H1 (cell line): ENCODE measurements around the gene HABP2. TPM values are rescaled to one million over a fixed set of nuclear protein-coding genes. Genes with fewer than 3 reads are reported as not detected.

Experiments
- CTCF ChIA-PET: fragments of 300-600 bp; sonication (Branson Sonifier 250); formaldehyde crosslinking; loops from one replicate; lab custom pipeline; 2021; ENCODE audit not compliant: partially characterized antibody; lab: Charles Lee
- POLR2A ChIA-PET: fragments of 300-600 bp; sonication (Branson Sonifier 250); formaldehyde crosslinking; loops from one replicate; lab custom pipeline; 2021; ENCODE audit warnings: inconsistent platforms; ENCODE audit not compliant: partially characterized antibody; lab: Charles Lee
- DNase-seq, 2 experiments: peaks; one replicate each; pipeline versions ENCODE4 v3.0.0 to v3.0.0-alpha.2; 2010 to 2022; ENCODE audit warnings: low spot score in 2 of 2, low read depth in 1 of 2, mixed read lengths in 1 of 2
- FAIRE-seq: peaks from 2 replicates; lab custom pipeline; 2011; peaks lifted over from hg19 to GRCh38; lab: Jason Lieb, UNC
- H2AFZ ChIP-seq: 2 replicates; pipeline ENCODE4 v1.8.1; 2012; ENCODE audit warnings: low read length, inconsistent platforms
- H2AK5ac ChIP-seq: 2 replicates; pipeline ENCODE4 v1.6.1; 2013; ENCODE audit warnings: low read depth, low read length
- H2BK120ac ChIP-seq: replicated peaks from 2 replicates; pipeline ENCODE3; 2013; ENCODE audit warnings: low read depth, low read length, inconsistent platforms
- H2BK12ac ChIP-seq: 2 replicates; pipeline ENCODE4 v1.6.1; 2013; ENCODE audit warnings: low read depth, low read length
- H2BK15ac ChIP-seq: 2 replicates; pipeline ENCODE4 v1.6.1; 2013; ENCODE audit warnings: low read length
- H2BK20ac ChIP-seq: 2 replicates; pipeline ENCODE4 v1.6.1; 2013; ENCODE audit warnings: low read length
- H2BK5ac ChIP-seq: 2 replicates; pipeline ENCODE4 v1.6.1; 2013; ENCODE audit warnings: low read depth, low read length
- H3K14ac ChIP-seq: 2 replicates; pipeline ENCODE4 v1.6.1; 2013; ENCODE audit warnings: inconsistent platforms; ENCODE audit not compliant: insufficient read length
- H3K18ac ChIP-seq: 2 replicates; pipeline ENCODE4 v1.6.1; 2013; ENCODE audit warnings: low read length; ENCODE audit errors: extremely low read depth
- H3K23ac ChIP-seq: 2 replicates; pipeline ENCODE4 v1.6.1; 2013; ENCODE audit warnings: inconsistent platforms; ENCODE audit not compliant: insufficient read length
- H3K23me2 ChIP-seq: 2 replicates; pipeline ENCODE4 v1.6.1; 2013; ENCODE audit warnings: low read depth, low read length
- H3K27ac ChIP-seq: 2 replicates; pipeline ENCODE4 v1.6.1; 2011; ENCODE audit warnings: low read depth, low read length, inconsistent platforms
- H3K27me3 ChIP-seq, 4 experiments: replicated peaks in 1 of 4; 1 replicate in 1 of 4; 2 replicates in 3 of 4; pipeline versions ENCODE4 v1.6.1 to v1.8.1; 2011 to 2013; ENCODE audit warnings: low read length in 3 of 4, mild to moderate bottlenecking in 3 of 4, inconsistent platforms in 2 of 4, mixed read lengths in 2 of 4, moderate library complexity in 1 of 4; ENCODE audit not compliant: control insufficient read depth in 3 of 4, insufficient read depth in 3 of 4; ENCODE audit errors: extremely low read depth in 1 of 4
- H3K36me3 ChIP-seq, 4 experiments: 2 replicates each; pipeline versions ENCODE4 v1.6.1 to v1.8.1; 2011 to 2013; ENCODE audit warnings: mild to moderate bottlenecking in 4 of 4, low read length in 3 of 4, moderate library complexity in 2 of 4, control low read depth in 1 of 4, inconsistent platforms in 1 of 4; ENCODE audit not compliant: insufficient read depth in 4 of 4, control insufficient read depth in 2 of 4
- H3K4ac ChIP-seq: replicated peaks from 2 replicates; pipeline ENCODE3; 2013; ENCODE audit warnings: low read length, low read depth, mixed read lengths, inconsistent platforms; ENCODE audit not compliant: insufficient read length
- H3K4me1 ChIP-seq, 4 experiments: replicated peaks in 1 of 4; 1 replicate in 1 of 4; 2 replicates in 3 of 4; pipeline versions ENCODE4 v1.6.1 to v1.8.1; 2011 to 2013; ENCODE audit warnings: low read length in 3 of 4, inconsistent platforms in 2 of 4, mixed read lengths in 1 of 4; ENCODE audit not compliant: insufficient read depth in 4 of 4, control insufficient read depth in 3 of 4
- H3K4me2 ChIP-seq, 2 experiments: 2 replicates each; pipeline versions ENCODE4 v1.6.1 to v1.8.1; 2011 to 2013; ENCODE audit warnings: low read depth in 2 of 2, low read length in 2 of 2, control low read depth in 1 of 2, inconsistent platforms in 1 of 2, mild to moderate bottlenecking in 1 of 2; ENCODE audit not compliant: insufficient read depth in 1 of 2
- H3K4me3 ChIP-seq, 4 experiments: fragments of 200-600, 300-600 bp in 1 of 4; sonication (generic), shearing (Covaris generic), sonication (Bioruptor Twin) in 1 of 4; 2 replicates each; pipeline versions ENCODE4 v1.5.1 to v1.8.1; 2011 to 2016; ENCODE audit warnings: low read length in 4 of 4, low read depth in 3 of 4, control low read depth in 2 of 4, inconsistent platforms in 2 of 4, mild to moderate bottlenecking in 2 of 4, mixed read lengths in 1 of 4, moderate library complexity in 1 of 4; ENCODE audit not compliant: insufficient read depth in 2 of 4; ENCODE audit errors: extremely low read depth in 1 of 4
- H3K56ac ChIP-seq: replicated peaks from 2 replicates; pipeline ENCODE3; 2013; ENCODE audit warnings: low read depth, mild to moderate bottlenecking, mixed read lengths, low read length, inconsistent platforms; ENCODE audit not compliant: insufficient read length
- H3K79me1 ChIP-seq: 2 replicates; pipeline ENCODE4 v1.6.1; 2013; ENCODE audit warnings: low read depth, low read length, control low read depth
- H3K79me2 ChIP-seq, 2 experiments: 2 replicates each; pipeline versions ENCODE4 v1.6.1 to v1.8.1; 2012 to 2013; ENCODE audit warnings: low read length in 2 of 2, mild to moderate bottlenecking in 2 of 2, inconsistent platforms in 1 of 2; ENCODE audit not compliant: insufficient read depth in 2 of 2, control insufficient read depth in 1 of 2
- H3K9ac ChIP-seq, 4 experiments: replicated peaks in 1 of 4; 1 replicate in 1 of 4; 2 replicates in 3 of 4; pipeline versions ENCODE4 v1.6.1 to v1.8.1; 2011 to 2013; ENCODE audit warnings: low read depth in 3 of 4, low read length in 3 of 4, control low read depth in 2 of 4, mild to moderate bottlenecking in 2 of 4, moderate library complexity in 2 of 4, inconsistent platforms in 1 of 4; ENCODE audit errors: extremely low read depth in 1 of 4
- H3K9me3 ChIP-seq, 2 experiments: 2 replicates each; pipeline versions ENCODE4 v1.6.1 to v1.8.1; 2012 to 2013; ENCODE audit warnings: mild to moderate bottlenecking in 2 of 2, moderate library complexity in 2 of 2, control low read depth in 1 of 2, inconsistent platforms in 1 of 2, low read depth in 1 of 2, low read length in 1 of 2, mixed read lengths in 1 of 2; ENCODE audit not compliant: insufficient read depth in 2 of 2
- H4K20me1 ChIP-seq, 2 experiments: replicated peaks in 1 of 2; 2 replicates each; pipeline versions ENCODE3 to v1.8.1; 2011 to 2013; ENCODE audit warnings: inconsistent platforms in 2 of 2, low read length in 2 of 2, mild to moderate bottlenecking in 1 of 2; ENCODE audit not compliant: insufficient read depth in 2 of 2, control insufficient read depth in 1 of 2
- H4K5ac ChIP-seq: 2 replicates; pipeline ENCODE4 v1.6.1; 2013; ENCODE audit warnings: low read length, low read depth, mixed read lengths, inconsistent platforms; ENCODE audit not compliant: insufficient read length
- H4K8ac ChIP-seq: 2 replicates; pipeline ENCODE4 v1.8.0; 2013; ENCODE audit warnings: mild to moderate bottlenecking, moderate library complexity, low read length, inconsistent platforms; ENCODE audit not compliant: insufficient read depth; ENCODE audit errors: extremely low read depth
- H4K91ac ChIP-seq: replicated peaks from 2 replicates; pipeline ENCODE3; 2013; ENCODE audit warnings: low read length, mixed read lengths, inconsistent platforms; ENCODE audit not compliant: insufficient read length
- BCL11A ChIP-seq, 2 experiments: IDR thresholded peaks; one replicate each; pipeline ENCODE4 v1.6.1; 2011; ENCODE audit warnings: low read depth in 2 of 2, low read length in 2 of 2, mild to moderate bottlenecking in 2 of 2
- CBX5 ChIP-seq: fragments of 300-800, 300-1000 bp; sonication (generic); IDR thresholded peaks from 2 replicates; pipeline ENCODE4 v1.7.1; 2016; ENCODE audit warnings: antibody characterized with exemption, low read length, low read depth
- CTBP2 ChIP-seq: IDR thresholded peaks from 2 replicates; pipeline ENCODE4 v1.7.0; 2011; ENCODE audit warnings: borderline replicate concordance, mild to moderate bottlenecking, moderate library complexity, mixed read lengths, low read length; ENCODE audit not compliant: insufficient read depth, insufficient read length
- FOSL1 ChIP-seq: IDR thresholded peaks from 2 replicates; pipeline ENCODE4 v1.6.1; 2011; ENCODE audit warnings: mild to moderate bottlenecking, low read depth, low read length, moderate library complexity; ENCODE audit not compliant: insufficient read depth
- GTF2F1 ChIP-seq: IDR thresholded peaks from 2 replicates; pipeline ENCODE4 v1.6.1; 2012; ENCODE audit warnings: low read depth, low read length, improper control_type of control experiment, borderline replicate concordance
- HDAC2 ChIP-seq, 2 experiments: fragments of 300-600 bp in 1 of 2; sonication (generic) in 1 of 2; IDR thresholded peaks; 2 replicates each; pipeline ENCODE4 v1.6.1; 2011 to 2012; ENCODE audit warnings: low read depth in 2 of 2, low read length in 2 of 2, mild to moderate bottlenecking in 2 of 2, moderate library complexity in 2 of 2, borderline replicate concordance in 1 of 2, inconsistent platforms in 1 of 2
- JUND ChIP-seq: IDR thresholded peaks from 2 replicates; pipeline ENCODE4 v1.6.1; 2011; ENCODE audit warnings: mild to moderate bottlenecking, improper control_type of control experiment, low read length
- KDM5A ChIP-seq: fragments of 200-600 bp; IDR thresholded peaks from 2 replicates; pipeline ENCODE4 v1.7.1; 2012; ENCODE audit warnings: mild to moderate bottlenecking, low read length, inconsistent platforms, mixed read lengths
- RBBP5 ChIP-seq: IDR thresholded peaks from 2 replicates; pipeline ENCODE4 v1.7.1; 2012; ENCODE audit warnings: low read depth, mild to moderate bottlenecking, inconsistent platforms, low read length, moderate library complexity, borderline replicate concordance
- RNF2 ChIP-seq: fragments of 200-900, 300-1000 bp; sonication (generic); IDR thresholded peaks from 2 replicates; pipeline ENCODE4 v1.7.1; 2016; ENCODE audit warnings: borderline replicate concordance, low read depth, mild to moderate bottlenecking, antibody characterized with exemption, low read length; ENCODE audit not compliant: poor library complexity, severe bottlenecking; ENCODE audit errors: missing control alignments
- SAP30 ChIP-seq: fragments of 300-600 bp; sonication (generic); IDR thresholded peaks from 2 replicates; pipeline ENCODE4 v1.7.1; 2012; ENCODE audit warnings: low read length, moderate library complexity, mild to moderate bottlenecking, inconsistent platforms; ENCODE audit not compliant: insufficient read depth, insufficient replicate concordance
- SP1 ChIP-seq: IDR thresholded peaks from 2 replicates; pipeline ENCODE4 v1.6.1; 2011; ENCODE audit warnings: low read depth, low read length
- SP4 ChIP-seq: IDR thresholded peaks from 2 replicates; pipeline ENCODE4 v1.6.1; 2012; ENCODE audit warnings: low read length, inconsistent platforms
- TBP ChIP-seq: IDR thresholded peaks from 2 replicates; pipeline ENCODE4 v1.6.1; 2011; ENCODE audit warnings: low read depth, low read length, improper control_type of control experiment
- WGBS, 2 experiments: shearing (Covaris generic) in 1 of 2; methylation state at CpG; one replicate each; pipeline versions ENCODE4 v1.1.6 to v1.1.7; 2013 to 2015; ENCODE audit warnings: low lambda C conversion rate in 2 of 2, mixed read lengths in 2 of 2, inconsistent platforms in 1 of 2, low coverage in 1 of 2, missing lambda C conversion rate in 1 of 2; ENCODE audit not compliant: insufficient replicate concordance in 2 of 2, insufficient coverage in 1 of 2, insufficient read length in 1 of 2; ENCODE audit errors: extremely low coverage in 1 of 2, missing lambda C conversion rate in 1 of 2; 5-methylcytosine and 5-hydroxymethylcytosine counted together
- polyA plus RNA-seq, 7 experiments: library from polyadenylated mRNA; depleted of rRNA in 3 of 7; stranded (reverse) in 5 of 7; unstranded in 2 of 7; fragments of >200 nt in 5 of 7; fragments of 200-250 nt in 2 of 7; gene quantifications; 1 replicate in 5 of 7; 2 replicates in 1 of 7; 4 replicates in 1 of 7; pipeline versions ENCODE4 v1.2.1 to v1.2.3, GENCODE V29; 2011 to 2013; ENCODE audit warnings: missing spikeins in 2 of 7, mixed read lengths in 2 of 7
- total RNA-seq: library from RNA; stranded (reverse); fragmentation: NEBNext Ultra II Directional; extraction: Animal tissue kit (Norgen Biotek cat#: 25700); gene quantifications from 2 replicates; pipeline ENCODE4 v1.2.1, GENCODE V29; 2021

Gene HABP2
- total and polyA plus RNA-seq, 2 of the 8 experiments (the other 6 are each of a cell fraction or from before 2014, with no cell fraction given): not detected

DNA sequence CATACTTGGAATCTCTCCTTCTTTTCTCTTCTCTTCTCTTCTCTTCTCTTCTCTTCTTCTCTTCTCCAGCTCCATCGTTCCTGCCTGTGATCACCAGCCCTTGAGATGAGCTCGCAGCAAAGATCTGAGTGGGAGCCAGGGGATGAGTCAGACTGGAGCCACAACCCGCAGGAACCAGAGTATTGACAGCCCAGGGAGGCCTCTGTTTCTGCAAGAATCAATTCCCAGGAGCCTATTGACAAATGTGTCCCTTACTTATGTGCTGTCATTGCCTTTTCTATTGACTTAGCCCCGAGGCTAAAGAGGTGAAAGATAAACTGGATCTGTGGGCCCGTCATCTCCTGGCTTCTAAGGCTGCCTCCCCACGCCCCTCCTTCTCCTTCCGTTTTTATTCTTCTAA is 13.1 kb upstream of the HABP2 start:
- ChIA-PET CTCF (interaction anchor here (0.9 to 2.1 kb wide), 3 partner anchors 15 to 44 kb away, joined by 3 to 5 read pairs (median 3); no protein-coding TSS in a partner anchor), POLR2A (no interaction called here)
- no peak overlapping the region for H3K27ac ChIP-seq
- H2BK20ac ChIP-seq: no peak overlapping the region
- H2BK15ac ChIP-seq: no peak overlapping the region
- no peak for FAIRE-seq
- no peaks in the 10 kb centered on the region for H3K9me3 ChIP-seq
- no peak overlapping the region for H3K9ac ChIP-seq
- H3K4me3 ChIP-seq: no peak overlapping the region
- no peak overlapping the region for H2AFZ ChIP-seq
- no peak overlapping the region for H2BK120ac ChIP-seq
- H3K4ac ChIP-seq: no peak overlapping the region
- H3K18ac ChIP-seq: no peak overlapping the region
- H3K27me3 ChIP-seq: no peaks in the 10 kb centered on the region
- no peaks in the 10 kb centered on the region for H3K79me1 ChIP-seq
- no peak overlapping the region for H4K8ac ChIP-seq
- H3K36me3 ChIP-seq: no peaks in the 10 kb centered on the region
- no peak overlapping the region for H3K14ac ChIP-seq
- H3K79me2 ChIP-seq: no peaks in the 10 kb centered on the region
- no peak overlapping the region for H3K56ac ChIP-seq
- H3K4me2 ChIP-seq: no peak overlapping the region
- peaks cover 0 to 3% of the 10 kb centered on the region in 2 experiments for H4K20me1 ChIP-seq
- no peak overlapping the region for H2BK5ac ChIP-seq
- no peak overlapping the region for H3K23ac ChIP-seq
- no peak overlapping the region for H4K91ac ChIP-seq
- H2BK12ac ChIP-seq: no peak overlapping the region
- H2AK5ac ChIP-seq: no peak overlapping the region
- no peak for DNase-seq
- WGBS, 2 experiments: 78% methylated on average over 7 of the region's 7 CpGs; no CpG with 5 or more reads in 1 of the 2 experiments
- no peaks in the 10 kb centered on the region for H3K4me1 ChIP-seq
- no peak overlapping the region for H4K5ac ChIP-seq
- no peaks in the 10 kb centered on the region for H3K23me2 ChIP-seq
- TF ChIP-seq SP4 (no peak), HDAC2 (IDR thresholded peaks at IDR 0.05; ENCODE audit: borderline replicate concordance in 1 of 2, low read depth in 2 of 2, low read length in 2 of 2) (no peak), SP1 (no peak), FOSL1 (no peak), CBX5 (no peak), KDM5A (no peak), SAP30 (no peak), CTBP2 (no peak), TBP (no peak), RBBP5 (no peak), GTF2F1 (no peak), RNF2 (no peak), JUND (no peak), BCL11A (IDR thresholded peaks at IDR 0.05; ENCODE audit: low read depth in 2 of 2, low read length in 2 of 2) (no peak)
